DND-41 (cell line): ENCODE results near the gene UBE2H.
"Not testable (repeated sequence)": the region's sequence is repeated elsewhere in the genome, so short reads cannot be mapped to it uniquely, and the experiment has no call there.

Experiments used
- ATAC-seq: fragments of 200-7000 bp; cut with Tn5 transposase; 3 replicates; pipeline ENCODE4 v1.9.1; 2021; ENCODE audit warnings: low read depth; ENCODE audit not compliant: insufficient read depth
- DNase-seq: peaks from one replicate; pipeline ENCODE4 v3.0.0-alpha.2; 2020
- H2AFZ ChIP-seq: 2 replicates; pipeline ENCODE4 v1.6.0; 2012; ENCODE audit warnings: low read depth, low read length
- H3K27ac ChIP-seq: 2 replicates; pipeline ENCODE4 v1.5.1; 2012; ENCODE audit warnings: low read length, inconsistent platforms
- H3K27me3 ChIP-seq: fragments of 200-600 bp; sonication (generic); 2 replicates; pipeline ENCODE4 v1.6.0; 2012; ENCODE audit warnings: low read length, mild to moderate bottlenecking, inconsistent platforms; ENCODE audit not compliant: insufficient read depth, poor library complexity
- H3K36me3 ChIP-seq: 2 replicates; pipeline ENCODE4 v1.5.1; 2012; ENCODE audit warnings: low read length, inconsistent platforms; ENCODE audit not compliant: insufficient read depth
- H3K4me1 ChIP-seq: 2 replicates; pipeline ENCODE4 v1.5.1; 2012; ENCODE audit warnings: mild to moderate bottlenecking, low read length; ENCODE audit not compliant: insufficient read depth
- H3K4me2 ChIP-seq: 2 replicates; pipeline ENCODE4 v1.6.0; 2012; ENCODE audit warnings: mild to moderate bottlenecking, moderate library complexity, low read length, inconsistent platforms; ENCODE audit not compliant: insufficient read depth
- H3K4me3 ChIP-seq, 2 experiments: fragments of 200-600 bp in 1 of 2; shearing (Covaris generic) in 1 of 2; 2 replicates each; pipeline ENCODE4 v1.5.1; 2012 to 2016; ENCODE audit warnings: inconsistent platforms in 2 of 2, low read length in 2 of 2, mild to moderate bottlenecking in 2 of 2, low read depth in 1 of 2, moderate library complexity in 1 of 2
- H3K79me2 ChIP-seq: 2 replicates; pipeline ENCODE4 v1.6.0; 2012; ENCODE audit warnings: low read length, inconsistent platforms; ENCODE audit not compliant: insufficient read depth
- H3K9ac ChIP-seq: 2 replicates; pipeline ENCODE4 v1.6.0; 2012; ENCODE audit warnings: low read depth, mild to moderate bottlenecking, inconsistent platforms, low read length, moderate library complexity
- H3K9me3 ChIP-seq: 2 replicates; pipeline ENCODE4 v1.5.1; 2012; ENCODE audit warnings: low read length, moderate library complexity, mild to moderate bottlenecking, inconsistent platforms; ENCODE audit not compliant: insufficient read depth, severe bottlenecking
- H4K20me1 ChIP-seq: 2 replicates; pipeline ENCODE4 v1.6.0; 2012; ENCODE audit warnings: low read length; ENCODE audit not compliant: insufficient read depth
- EZH2 ChIP-seq: IDR thresholded peaks from 3 replicates; pipeline ENCODE4 v1.6.1; 2012; ENCODE audit warnings: borderline replicate concordance, low read depth, mild to moderate bottlenecking, moderate library complexity, low read length, inconsistent platforms; ENCODE audit not compliant: severe bottlenecking
- TF ChIP-seq, protein P1 (sequence below): IDR thresholded peaks from 2 replicates; pipeline ENCODE4 v1.5.1; 2012; ENCODE audit warnings: borderline replicate concordance, low read length, moderate library complexity, mild to moderate bottlenecking; ENCODE audit not compliant: poor library complexity, severe bottlenecking; ENCODE audit errors: extremely low read depth

UBE2H gene

DNA sequence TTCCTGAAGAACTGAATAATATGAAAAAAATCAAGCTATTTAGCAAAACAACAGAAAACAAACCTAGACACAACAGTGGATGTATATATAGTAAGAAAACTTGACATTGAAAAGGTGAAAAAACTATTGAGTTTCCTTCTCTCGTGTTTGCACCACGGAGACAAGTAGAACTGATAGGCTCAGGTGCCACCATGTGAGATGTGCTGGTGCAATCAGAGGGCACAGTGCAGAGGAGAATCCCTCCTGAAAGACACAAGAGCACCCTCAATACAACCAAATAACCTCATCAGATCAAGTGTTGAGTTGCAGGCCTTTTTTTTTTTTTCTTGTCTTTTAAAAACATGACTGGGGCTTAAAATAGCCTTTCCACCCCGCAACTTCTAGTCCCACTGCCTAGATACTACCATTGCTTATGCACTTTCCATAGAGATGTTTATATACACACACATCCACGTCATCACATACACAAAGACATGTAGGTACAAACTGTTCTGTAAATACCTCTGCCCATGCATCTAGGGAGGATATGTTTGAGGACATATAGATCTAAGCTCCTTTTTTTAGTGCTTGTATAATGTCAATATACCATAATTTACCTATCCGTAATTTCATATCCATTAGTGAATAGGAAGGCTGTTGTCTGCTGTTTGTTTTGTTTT lies 54.1 kb downstream of the UBE2H start:
- no peak overlapping the region for H3K4me2 ChIP-seq
- H3K4me3 ChIP-seq = no peak overlapping the region
- DNase-seq (no peak), ATAC-seq (no peak)
- H3K9ac ChIP-seq = no peak overlapping the region
- 0 out of 2 replicates have a peak, but pooled peaks cover 2% of the 10 kb centered on the region for H4K20me1 ChIP-seq
- no peaks in the 10 kb centered on the region for H3K79me2 ChIP-seq
- TF ChIP-seq, protein P1, sequence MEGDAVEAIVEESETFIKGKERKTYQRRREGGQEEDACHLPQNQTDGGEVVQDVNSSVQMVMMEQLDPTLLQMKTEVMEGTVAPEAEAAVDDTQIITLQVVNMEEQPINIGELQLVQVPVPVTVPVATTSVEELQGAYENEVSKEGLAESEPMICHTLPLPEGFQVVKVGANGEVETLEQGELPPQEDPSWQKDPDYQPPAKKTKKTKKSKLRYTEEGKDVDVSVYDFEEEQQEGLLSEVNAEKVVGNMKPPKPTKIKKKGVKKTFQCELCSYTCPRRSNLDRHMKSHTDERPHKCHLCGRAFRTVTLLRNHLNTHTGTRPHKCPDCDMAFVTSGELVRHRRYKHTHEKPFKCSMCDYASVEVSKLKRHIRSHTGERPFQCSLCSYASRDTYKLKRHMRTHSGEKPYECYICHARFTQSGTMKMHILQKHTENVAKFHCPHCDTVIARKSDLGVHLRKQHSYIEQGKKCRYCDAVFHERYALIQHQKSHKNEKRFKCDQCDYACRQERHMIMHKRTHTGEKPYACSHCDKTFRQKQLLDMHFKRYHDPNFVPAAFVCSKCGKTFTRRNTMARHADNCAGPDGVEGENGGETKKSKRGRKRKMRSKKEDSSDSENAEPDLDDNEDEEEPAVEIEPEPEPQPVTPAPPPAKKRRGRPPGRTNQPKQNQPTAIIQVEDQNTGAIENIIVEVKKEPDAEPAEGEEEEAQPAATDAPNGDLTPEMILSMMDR = no peak
- TF ChIP-seq EZH2 = no peak
- H3K36me3 ChIP-seq = no peaks in the 10 kb centered on the region
- H3K9me3 ChIP-seq = no peaks in the 10 kb centered on the region
- H3K4me1 ChIP-seq = no peaks in the 10 kb centered on the region
- H2AFZ ChIP-seq = no peak overlapping the region
- H3K27ac ChIP-seq = no peak overlapping the region
- H3K27me3 ChIP-seq = no peaks in the 10 kb centered on the region

DNA sequence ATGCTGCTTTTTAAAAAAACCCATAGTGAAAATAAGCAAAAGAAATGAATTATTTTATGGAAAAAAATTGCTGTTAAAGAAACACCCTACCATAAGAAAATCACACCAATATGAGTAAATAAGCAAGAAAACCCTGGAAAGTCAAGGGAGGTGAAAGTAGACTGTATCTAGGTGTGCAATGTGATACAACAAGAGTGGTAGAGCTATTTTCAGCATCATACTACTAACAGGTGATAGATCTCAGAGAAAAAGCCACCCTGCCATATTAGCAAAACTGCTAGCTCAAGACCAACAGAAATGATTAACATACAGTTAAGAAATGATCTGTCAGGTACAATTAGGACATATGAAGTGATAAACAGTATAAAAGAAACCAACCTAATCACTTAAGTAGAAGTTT lies 54.8 kb downstream of the UBE2H start:
- Histone ChIP-seq H3K4me2 (no peak overlapping the region), H3K79me2 (no peaks in the 10 kb centered on the region), H3K36me3 (no peaks in the 10 kb centered on the region), H2AFZ (no peak overlapping the region), H3K4me1 (no peaks in the 10 kb centered on the region), H3K9ac (no peak overlapping the region), H3K4me3 (no peak overlapping the region), H3K27me3 (no peaks in the 10 kb centered on the region), H3K9me3 (no peaks in the 10 kb centered on the region), H3K27ac (no peak overlapping the region), H4K20me1 (0 out of 2 replicates have a peak, but pooled peaks cover 2% of the 10 kb centered on the region)
- no peak for ATAC-seq
- DNase-seq = no peak
- TF ChIP-seq, protein P1 = no peak
- TF ChIP-seq EZH2 = no peak

DNA sequence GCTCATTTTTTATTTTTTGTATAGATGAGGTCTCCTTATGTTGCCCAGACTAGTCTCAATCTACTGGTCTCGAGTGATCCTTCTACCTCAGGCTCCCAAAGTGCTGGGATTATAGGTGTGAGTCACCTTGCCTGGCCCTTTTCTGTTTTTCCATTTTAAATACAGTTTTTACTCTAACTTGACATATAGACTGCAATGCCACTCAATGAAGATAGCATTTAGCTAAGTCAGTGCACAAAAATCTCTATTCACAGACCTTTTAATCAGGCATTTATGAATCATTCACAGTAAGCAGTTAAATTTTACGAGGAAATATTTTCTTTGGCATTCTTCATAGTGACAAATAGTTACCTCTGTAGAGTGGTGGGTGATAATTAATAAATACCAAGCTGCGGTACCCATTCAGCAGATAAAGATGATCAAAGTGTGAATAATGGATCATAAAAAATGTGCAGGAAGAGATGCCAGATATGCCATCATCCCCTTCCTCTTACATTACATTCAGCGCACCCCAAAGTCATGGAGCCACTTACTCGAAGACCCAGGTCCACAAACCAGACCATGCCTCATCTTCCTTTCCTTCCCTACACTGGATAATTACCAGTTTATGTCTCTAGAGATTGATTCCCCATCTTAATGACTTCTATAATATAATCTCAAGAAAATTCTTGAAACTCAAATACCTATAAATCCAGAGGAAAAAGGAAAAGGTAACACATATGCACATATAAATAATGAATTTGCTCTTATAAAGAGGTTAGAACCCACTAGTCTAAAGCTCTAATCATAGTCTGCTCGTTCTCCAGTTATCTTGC lies 56.0 kb downstream of the UBE2H start:
- Histone ChIP-seq H3K9me3 (no peaks in the 10 kb centered on the region), H3K4me1 (no peaks in the 10 kb centered on the region), H3K9ac (no peak overlapping the region), H4K20me1 (0 out of 2 replicates have a peak, but pooled peaks cover 2% of the 10 kb centered on the region), H3K4me3 (no peak overlapping the region), H3K4me2 (no peak overlapping the region), H3K27ac (no peak overlapping the region), H3K27me3 (no peaks in the 10 kb centered on the region), H3K36me3 (no peaks in the 10 kb centered on the region), H3K79me2 (no peaks in the 10 kb centered on the region), H2AFZ (no peak overlapping the region)
- ATAC-seq = no peak
- DNase-seq = no peak
- no peak for TF ChIP-seq EZH2
- TF ChIP-seq, protein P1 = no peak

DNA sequence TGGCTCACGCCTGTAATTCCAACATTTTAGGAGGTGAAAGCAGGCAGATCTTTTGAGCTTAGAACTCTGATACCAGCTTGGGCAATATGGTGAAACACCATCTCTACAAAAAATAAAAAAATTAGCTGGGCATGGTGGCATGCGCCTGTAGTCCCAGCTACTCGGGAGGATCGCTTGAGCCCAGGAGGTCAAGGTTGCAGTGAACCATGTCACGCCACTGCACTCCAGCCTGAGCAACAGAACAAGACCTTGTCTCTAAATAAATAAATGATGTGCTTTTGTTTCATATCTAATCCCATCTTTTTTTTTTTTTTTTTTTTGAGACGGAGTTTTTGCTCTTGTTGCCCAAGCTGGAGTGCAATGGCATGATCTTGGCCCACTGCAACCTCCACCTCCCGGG lies 58.6 kb downstream of the UBE2H start:
- H3K9ac ChIP-seq, H3K79me2 ChIP-seq, H3K4me3 ChIP-seq, H3K4me1 ChIP-seq, H3K27me3 ChIP-seq, ATAC-seq, H3K36me3 ChIP-seq, H3K9me3 ChIP-seq, H3K27ac ChIP-seq, H4K20me1 ChIP-seq, DNase-seq, H2AFZ ChIP-seq, H3K4me2 ChIP-seq: not testable (repeated sequence)
